NCI-H1092 (cell line): Measurements from ENCODE around the gene CAGE1.
"Not testable (repeated sequence)": the region's sequence is repeated elsewhere in the genome, so short reads cannot be mapped to it uniquely, and the experiment has no call there.

Experiments
- DNase-seq: peaks from one replicate; lab custom pipeline; 2025; lab: John Stamatoyannopoulos, UW

CAGE1 gene

GRCh38 chr6:7409740-7410139 is 20.2 kb upstream of the CAGE1 start:
- DNase-seq, result no peak

- DNase-seq, result no peak
These were observed 17.2 kb upstream of the CAGE1 start for GRCh38 chr6:7406743-7407142.

DNA sequence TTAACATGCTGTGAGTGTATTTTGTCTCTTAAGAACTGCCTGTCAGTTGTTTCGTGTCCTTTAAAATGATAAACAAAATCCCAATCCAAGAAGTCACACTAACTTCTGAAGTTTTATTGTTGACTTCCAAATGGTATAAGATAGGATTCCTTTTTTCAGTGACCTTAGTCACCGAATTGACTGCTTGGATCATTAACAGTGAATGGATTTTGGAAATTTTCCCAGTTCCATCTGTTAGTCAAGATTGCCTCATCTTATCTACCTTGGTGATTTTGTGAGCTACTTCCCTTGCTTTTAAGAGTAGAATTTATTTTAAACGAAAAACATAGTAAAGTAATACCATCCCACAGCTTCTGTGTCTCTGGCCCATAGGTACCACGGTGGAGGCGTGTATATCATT is 15.0 kb upstream of the CAGE1 start:
- no peak for DNase-seq

DNA sequence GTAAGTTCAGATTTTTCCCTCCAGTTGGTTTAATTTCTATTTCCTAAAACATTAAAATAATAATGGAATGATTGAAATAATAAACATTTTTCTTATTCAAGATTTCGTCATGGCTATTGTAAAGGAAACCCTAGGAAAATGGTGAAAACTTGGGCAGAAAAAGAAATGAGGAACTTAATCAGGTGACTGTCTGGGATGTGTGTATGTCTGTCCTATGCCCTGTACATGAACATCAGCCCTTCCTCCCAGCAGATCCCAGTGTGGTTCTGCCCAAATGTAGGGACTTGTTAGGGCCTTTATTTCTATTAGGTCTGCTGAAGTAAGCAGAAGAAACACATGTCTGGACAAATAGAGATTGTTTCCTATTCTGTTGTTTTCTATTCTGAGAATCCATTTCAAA is 13.2 kb upstream of the CAGE1 start:
- DNase-seq, result no peak

- DNase-seq, result no peak
These were observed 11.5 kb upstream of the CAGE1 start for GRCh38 chr6:7401075-7401474.

DNA sequence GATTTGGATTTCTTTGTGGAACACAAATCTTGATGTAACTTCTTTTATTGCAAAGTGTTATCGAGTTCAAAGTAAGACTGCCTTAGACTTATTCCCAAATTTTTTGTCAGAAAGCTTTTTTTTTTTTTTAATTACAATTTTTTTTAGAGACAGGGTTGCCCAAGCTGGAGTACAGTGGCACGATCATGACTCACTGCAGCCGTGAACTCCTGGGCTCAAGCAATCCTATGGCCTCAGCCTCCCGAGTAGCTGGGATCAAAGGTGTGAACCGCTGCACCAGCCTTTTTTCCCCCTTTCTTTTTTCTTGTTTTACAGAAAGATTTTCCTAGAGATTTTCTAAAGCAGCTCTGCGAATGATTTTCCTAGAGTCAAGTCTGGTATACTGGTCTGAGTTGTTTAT is 2.9 kb upstream of the CAGE1 start:
- DNase-seq, result no peak

GRCh38 chr6:7391151-7391550 is 1.6 kb upstream of the CAGE1 start:
- DNase-seq, result no peak

DNA sequence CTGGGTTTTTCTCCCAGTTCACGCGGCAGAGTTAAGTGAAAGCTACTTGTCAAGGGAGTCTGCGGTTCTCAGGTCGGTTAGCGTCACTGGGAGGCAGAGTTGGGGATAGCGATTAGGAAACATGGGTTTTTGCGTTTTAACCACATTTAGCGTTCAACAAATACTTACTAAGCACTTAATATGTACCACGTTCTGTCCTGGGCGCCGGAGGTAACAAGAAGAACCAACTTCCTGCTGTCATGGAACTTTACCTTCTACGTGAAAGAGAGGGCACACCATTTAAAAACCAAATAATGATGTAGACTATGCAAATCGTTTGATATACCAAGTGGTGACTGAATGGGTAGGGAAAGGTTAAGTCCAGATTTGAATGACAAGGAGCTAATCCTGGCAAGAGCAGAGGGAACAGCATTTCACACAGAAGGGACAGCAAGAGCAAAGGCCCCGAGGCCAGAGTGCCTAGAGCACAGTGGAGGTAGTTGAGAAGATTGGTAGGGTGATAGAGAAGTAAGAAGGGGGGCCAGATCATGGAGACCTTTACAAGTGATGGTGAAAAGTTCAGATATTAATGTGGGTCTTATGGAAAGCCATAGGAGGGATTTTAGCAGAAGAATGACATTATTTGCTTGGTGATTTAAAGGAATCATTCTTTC is 810 bp upstream of the CAGE1 start:
- DNase-seq, result no peak

DNA sequence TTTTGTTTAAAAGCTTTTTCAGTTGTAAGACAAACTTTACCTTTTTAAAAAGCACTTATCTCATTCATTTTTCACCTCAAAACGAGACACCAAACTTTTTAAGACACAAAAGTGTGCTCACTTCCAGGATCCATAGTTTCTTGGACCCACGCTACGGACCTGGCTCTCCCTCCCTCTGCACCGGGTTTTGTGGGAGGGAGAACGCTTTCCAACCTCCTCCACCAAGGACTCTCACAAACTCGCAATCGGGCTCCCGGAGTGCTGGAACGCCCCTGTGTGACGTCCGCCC is 436 bp downstream of the CAGE1 start:
- no peak for DNase-seq

DNA sequence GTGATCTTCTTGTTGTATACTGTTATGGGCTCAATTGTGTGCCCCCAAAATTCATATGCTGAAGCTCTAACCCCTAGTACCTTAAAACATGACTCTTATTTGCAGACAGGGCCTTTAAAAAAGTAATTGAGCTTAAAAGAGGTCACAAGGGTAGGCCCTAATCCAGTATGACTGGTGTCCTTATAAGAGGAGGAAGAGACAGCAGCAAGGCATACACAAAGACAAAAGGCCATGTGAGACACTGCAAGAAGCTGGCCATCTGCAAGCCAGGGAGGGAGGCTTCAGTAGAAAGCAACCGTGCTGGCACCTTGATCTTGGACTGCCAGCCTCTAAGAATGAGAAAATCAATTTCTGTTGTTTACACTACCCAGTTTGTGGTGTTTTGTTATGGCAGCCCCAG is 8.4 kb downstream of the CAGE1 start:
- DNase-seq, result no peak

DNA sequence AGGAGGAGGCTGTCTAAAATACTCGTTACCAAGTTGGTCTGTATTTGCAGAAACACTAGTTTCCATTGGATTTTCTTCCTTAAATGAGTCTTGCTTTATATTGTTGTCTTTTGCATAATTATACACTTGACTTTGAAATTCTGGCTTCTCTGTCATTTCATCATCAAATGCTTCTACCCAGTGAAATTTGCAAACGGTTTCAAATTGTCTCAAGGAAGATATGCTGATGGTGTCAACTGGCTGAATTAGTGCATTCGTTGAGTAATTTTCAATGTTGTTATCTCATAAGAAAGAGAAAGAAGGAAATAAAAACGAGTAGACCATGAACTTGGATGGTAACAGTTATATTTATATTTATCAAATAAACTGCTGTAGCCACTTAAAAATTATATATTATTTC is 10.8 kb downstream of the CAGE1 start:
- no peak for DNase-seq

- no peak for DNase-seq
These were observed 11.6 kb downstream of the CAGE1 start for GRCh38 chr6:7377961-7378360.

GRCh38 chr6:7373739-7374138 is 15.8 kb downstream of the CAGE1 start:
- no peak for DNase-seq

- no peak for DNase-seq
These were observed 22.1 kb downstream of the CAGE1 start for GRCh38 chr6:7367408-7367807.

DNA sequence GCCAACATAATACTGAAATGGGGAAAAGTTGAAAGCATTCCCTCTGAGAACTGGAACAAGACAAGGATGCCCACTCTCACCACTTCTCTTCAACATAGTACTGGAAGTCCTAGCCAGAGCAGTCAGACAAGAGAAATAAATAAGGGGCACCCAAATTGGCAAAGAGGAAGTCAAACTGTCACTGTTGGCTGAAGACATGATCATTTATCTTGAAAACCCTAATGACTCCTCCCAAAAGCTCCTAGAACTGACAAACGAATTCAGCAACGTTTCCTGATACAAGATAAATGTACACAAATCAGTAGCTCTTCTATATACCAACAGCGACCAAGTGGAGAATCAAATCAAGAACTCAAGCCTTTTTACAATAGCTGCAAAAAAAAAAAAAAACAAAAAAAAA is 37.6 kb downstream of the CAGE1 start:
- not testable (repeated sequence) for DNase-seq

DNA sequence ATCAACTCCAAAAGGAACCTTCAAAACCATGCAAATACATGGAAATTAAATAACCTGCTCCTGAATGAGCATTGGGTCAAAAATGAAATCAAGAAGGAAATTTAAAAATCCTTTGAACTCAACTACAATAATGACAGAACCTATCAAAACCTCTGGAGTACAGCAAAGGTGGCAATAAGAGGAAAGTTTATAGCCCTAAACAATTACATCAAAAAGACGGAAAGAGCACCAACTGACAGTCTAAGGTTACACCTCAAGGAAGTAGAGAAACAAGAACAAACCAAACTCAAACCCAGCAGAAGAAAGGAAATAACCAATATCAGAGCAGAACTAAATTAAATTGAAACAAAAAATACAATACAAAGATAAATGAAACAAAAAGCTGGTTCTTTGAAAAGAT is 39.0 kb downstream of the CAGE1 start:
- DNase-seq, result not testable (repeated sequence)

DNA sequence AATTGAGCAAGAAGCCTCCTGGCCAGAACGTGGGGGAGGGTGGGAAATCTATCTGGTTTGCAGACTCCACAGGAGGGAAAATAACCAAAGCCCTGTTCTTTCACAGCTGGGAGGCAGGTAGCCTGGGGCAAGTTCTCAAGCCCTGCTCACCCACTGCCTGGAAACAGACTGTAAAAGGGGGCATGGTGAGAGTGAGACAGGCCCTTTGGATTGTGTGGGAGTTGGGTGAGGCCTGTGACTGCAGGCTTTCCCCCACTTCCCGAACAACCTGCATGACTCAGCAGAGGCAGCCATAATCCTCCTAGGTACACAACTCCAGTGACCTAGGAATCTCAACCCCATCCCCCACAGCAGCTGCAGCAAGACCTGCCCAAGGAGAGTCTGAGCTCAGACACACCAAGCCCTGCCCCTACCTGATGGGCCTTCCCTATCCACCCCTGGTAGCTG is 42.0 kb downstream of the CAGE1 start:
- DNase-seq, result not testable (repeated sequence)

DNA sequence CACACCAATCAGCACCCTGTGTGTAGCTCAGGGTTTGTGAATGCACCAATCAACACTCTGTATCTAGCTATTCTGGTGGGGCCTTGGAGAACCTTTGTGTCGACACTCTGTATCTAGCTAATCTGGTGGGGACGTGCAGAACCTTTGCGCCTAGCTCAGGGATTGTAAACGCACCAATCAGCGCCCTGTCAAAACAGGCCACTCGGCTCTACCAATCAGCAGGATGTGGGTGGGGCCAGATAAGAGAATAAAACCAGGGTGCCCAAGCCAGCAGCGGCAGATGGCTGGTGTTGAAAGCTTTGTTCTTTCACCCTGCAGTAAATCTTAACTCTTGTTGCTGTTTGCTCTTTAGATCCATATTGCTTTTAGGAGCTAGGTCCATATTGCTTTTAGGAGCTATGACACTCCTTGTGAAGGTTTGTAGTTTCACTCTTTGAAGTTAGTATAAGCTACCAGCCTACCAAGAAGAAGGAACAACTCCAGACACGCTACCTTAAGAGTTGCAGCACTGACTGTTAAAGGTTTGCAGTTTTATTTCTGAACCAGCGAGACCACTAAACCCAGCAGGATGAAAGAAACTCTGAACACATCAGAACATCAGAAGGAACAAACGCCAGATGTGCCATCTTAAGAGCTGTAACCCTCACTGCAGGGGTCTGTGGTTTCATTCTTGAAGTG is 44.6 kb downstream of the CAGE1 start:
- DNase-seq, result not testable (repeated sequence)

- DNase-seq, result no peak
These were observed 45.7 kb downstream of the CAGE1 start for GRCh38 chr6:7343546-7344475.

DNA sequence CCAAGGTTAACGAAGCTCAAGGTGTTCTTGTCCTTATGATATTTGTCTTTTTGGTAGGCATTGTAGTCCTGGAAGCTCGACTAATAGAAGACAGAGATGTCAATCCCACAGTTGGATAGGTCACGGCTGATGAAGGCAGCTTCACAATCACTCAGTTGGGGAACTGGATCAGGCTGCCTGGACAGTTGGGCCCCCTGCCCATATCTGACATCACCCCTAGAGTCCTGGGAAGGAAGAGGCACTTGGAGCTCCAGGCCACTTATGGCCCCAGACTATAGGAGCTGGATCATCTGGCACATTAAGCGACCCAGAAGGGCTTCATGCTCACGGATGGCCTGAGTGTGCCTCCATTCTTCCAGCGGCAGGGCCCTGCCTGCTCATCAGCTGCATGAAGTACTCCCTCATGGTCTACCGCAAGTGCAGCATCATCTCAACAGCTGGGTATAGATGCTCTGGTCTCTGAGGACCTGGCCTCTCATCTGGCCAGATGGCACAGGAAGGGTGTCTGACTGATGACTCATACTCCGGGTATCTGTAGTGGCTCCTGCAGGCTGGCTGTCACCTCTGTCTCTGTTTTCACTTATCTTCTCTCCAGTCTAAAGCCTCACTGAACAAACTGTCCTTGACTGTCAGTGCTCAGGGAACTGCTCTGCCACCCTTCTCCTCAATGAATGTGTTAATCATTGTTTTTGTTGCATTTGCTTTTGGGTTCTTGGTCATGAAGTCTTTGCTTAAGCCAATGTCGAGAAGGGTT is 47.4 kb downstream of the CAGE1 start:
- DNase-seq, result no peak

DNA sequence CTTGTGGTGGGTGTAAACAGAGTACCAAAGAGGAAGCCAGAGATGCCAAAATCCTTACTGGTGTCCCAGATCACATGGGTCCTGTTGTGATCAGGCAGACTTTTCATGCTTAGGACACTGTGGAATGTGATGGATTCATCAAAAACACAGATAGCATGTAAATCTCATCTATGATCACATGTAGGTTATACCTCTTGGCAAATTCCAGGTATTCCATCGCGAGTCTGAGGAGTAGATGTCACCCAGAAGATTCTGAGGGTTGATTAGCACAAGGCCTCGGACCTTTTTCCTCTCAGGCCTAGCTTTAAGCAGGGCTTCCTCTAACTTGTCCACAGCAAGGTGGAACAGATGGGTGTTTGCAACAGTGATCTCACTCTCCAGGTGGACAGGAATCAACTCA is 48.3 kb downstream of the CAGE1 start:
- DNase-seq, result no peak

DNA sequence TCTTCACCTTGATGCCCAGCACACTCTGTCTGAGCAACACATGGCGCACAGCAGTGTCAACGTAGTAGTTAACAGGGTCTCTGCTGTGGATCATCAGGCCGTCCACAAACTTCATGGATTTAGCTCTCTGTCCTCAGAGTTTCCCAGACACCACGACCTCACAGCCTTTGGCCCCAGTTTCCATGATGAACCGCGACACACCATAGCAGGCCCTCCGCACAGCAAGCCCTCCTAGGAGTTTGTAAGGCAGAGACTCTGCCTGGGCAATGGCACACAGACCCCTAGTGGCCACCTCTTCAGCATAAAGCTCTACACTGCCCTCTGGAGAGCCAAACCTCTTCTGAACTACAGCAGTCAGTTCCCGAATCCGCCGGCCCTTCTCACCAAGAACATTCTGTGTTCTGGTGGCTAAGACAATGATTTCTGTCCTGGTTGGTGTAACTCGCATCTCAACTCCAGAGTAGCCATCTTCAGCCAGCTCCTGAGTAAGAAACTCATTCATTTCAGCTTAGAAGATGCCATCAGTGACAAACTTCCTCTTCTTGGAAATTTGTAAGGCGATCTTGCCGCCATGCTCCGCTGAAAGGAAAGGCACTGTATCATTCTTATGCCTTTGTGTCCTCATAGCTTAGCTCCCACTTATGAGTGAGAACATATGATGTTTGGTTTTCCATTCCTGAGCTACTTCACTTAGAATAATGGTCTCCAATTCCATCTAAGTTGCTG is 50.4 kb downstream of the CAGE1 start:
- not testable (repeated sequence) for DNase-seq
